PC-3 (cell line): ENCODE measurements around the gene EPHA2.

ENCODE experiments used
- CTCF ChIP-seq: fragments of 300-600 bp; sonication (generic); conservative IDR thresholded peaks from 2 replicates; pipeline ENCODE4 v1.5.1; 2017; ENCODE audit warnings: antibody characterized with exemption, low read depth, mild to moderate bottlenecking, low read length
- EZH2 ChIP-seq: fragments of 300-600 bp; sonication (generic); IDR thresholded peaks from one replicate; pipeline ENCODE4 v1.6.1; 2017; ENCODE audit warnings: antibody characterized with exemption, mild to moderate bottlenecking, low read length; ENCODE audit not compliant: unreplicated experiment
- EZH2phosphoT487 ChIP-seq: fragments of 300-600 bp; sonication (generic); IDR thresholded peaks from 2 replicates; pipeline ENCODE4 v1.6.1; 2018; ENCODE audit warnings: mild to moderate bottlenecking, antibody characterized with exemption, low read length, borderline replicate concordance

GRCh38 chr1:16166117-16166516 is 10.2 kb upstream of the EPHA2 start:
- no peak for TF ChIP-seq CTCF
- TF ChIP-seq EZH2 = no peak
- no peak for TF ChIP-seq EZH2phosphoT487
